Gastrocnemius medialis (tissue), 4 donors: Measurements from ENCODE around the gene CD163L1. TPM values are rescaled to one million over a fixed set of nuclear protein-coding genes. Genes with fewer than 3 reads are reported as not detected.

Experiments used
- ATAC-seq, 2 donors: fragments of 150-250 bp; one replicate each; pipeline ENCODE4 v1.9.1; 2016
- DNase-seq, 2 donors: peaks; one replicate each; pipeline ENCODE4 v3.0.0-alpha.2; 2019
- H3K27ac ChIP-seq, 4 donors: fragments of 200-600 bp; sonication (generic); 1 replicate in 1 of 4; 2 replicates in 3 of 4; pipeline ENCODE4 v1.5.1; 2016 to 2018; ENCODE audit warnings: mild to moderate bottlenecking in 2 of 4, moderate library complexity in 1 of 4
- H3K27me3 ChIP-seq, 3 donors: fragments of 200-600 bp; sonication (generic) in 2 of 3; 1 replicate in 1 of 3; 2 replicates in 2 of 3; pipeline versions ENCODE4 v1.5.1 to v1.6.0; 2016 to 2019; ENCODE audit warnings: mild to moderate bottlenecking in 1 of 3, moderate library complexity in 1 of 3
- H3K36me3 ChIP-seq, 2 donors: fragments of 200-600 bp; sonication (generic) in 1 of 2; one replicate each; pipeline ENCODE4 v1.5.1; 2017 to 2018
- H3K4me1 ChIP-seq, 2 donors: fragments of 200-600 bp; sonication (generic) in 1 of 2; one replicate each; pipeline ENCODE4 v1.5.1; 2016 to 2017; ENCODE audit warnings: mild to moderate bottlenecking in 2 of 2
- H3K4me3 ChIP-seq, 4 donors: fragments of 200-600 bp; sonication (generic) in 3 of 4; 1 replicate in 1 of 4; 2 replicates in 3 of 4; pipeline ENCODE4 v1.5.1; 2016 to 2019; ENCODE audit warnings: mild to moderate bottlenecking in 2 of 4
- H3K9me3 ChIP-seq, 3 donors: fragments of 200-600 bp; sonication (generic) in 2 of 3; 1 replicate in 1 of 3; 2 replicates in 2 of 3; pipeline ENCODE4 v1.5.1; 2016 to 2019
- POLR2A ChIP-seq, 2 donors: fragments of 450-650 bp; IDR thresholded peaks; one replicate each; pipeline ENCODE4 v1.6.1; 2017; ENCODE audit warnings: antibody characterized with exemption in 2 of 2, mild to moderate bottlenecking in 2 of 2, moderate library complexity in 2 of 2
- in situ Hi-C, 4 donors: fragments of 200-750 bp; cut with MboI; loops; one replicate each; pipeline versions ENCODE4 v1.15.0 to v1.8.0; 2017; ENCODE audit warnings: low sequenced_read_pairs in 4 of 4
- intact Hi-C: fragments of 100-400 bp; cut with DNase I; formaldehyde crosslinking; loops from one replicate; pipeline ENCODE4 v1.15.1; 2023; ENCODE audit warnings: low total_unique reads
- total RNA-seq, 4 donors: library from RNA; depleted of rRNA; stranded (reverse); fragments of >200 nt; gene quantifications; one replicate each; pipeline versions ENCODE4 v1.1.0 to v1.2.3, GENCODE V29; 2016
- TF ChIP-seq, protein P1 (sequence below), 5 experiments: fragments of 450-650 bp in 3 of 5; fragments of 200-600 bp in 2 of 5; sonication (generic) in 2 of 5; IDR thresholded peaks in 4 of 5; conservative IDR thresholded peaks in 1 of 5; 1 replicate in 4 of 5; 2 replicates in 1 of 5; pipeline ENCODE4 v1.5.1; 2016 to 2019; ENCODE audit warnings: antibody characterized with exemption in 5 of 5, mild to moderate bottlenecking in 3 of 5, moderate library complexity in 3 of 5

The CD163L1 gene
- total RNA-seq, 4 donors from 2014 or later = 0.17 to 2.4 (median 0.44) TPM

DNA sequence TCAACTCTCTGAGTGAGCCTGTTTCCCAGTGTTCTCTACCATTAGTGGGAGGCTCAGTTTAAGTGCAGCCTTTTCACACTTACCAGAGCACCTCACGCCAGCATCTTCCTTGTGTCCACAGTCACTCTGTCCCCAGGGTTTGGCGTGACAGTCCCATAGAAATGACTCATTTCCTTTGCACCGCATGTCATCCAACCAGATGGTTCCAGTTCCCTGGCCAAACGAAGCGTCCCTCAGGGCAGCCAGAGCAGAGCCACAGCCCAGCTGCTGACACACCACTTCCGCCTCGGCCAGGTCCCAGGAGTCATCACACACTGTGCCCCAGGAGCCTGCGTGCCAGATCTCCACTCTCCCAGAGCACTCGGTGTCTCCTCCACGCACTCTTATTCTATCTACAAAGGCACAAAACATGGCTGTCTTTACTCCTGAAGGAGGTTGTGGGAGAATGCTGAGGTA is 74.7 kb downstream of the CD163L1 start:
- no peak overlapping the region for H3K27ac ChIP-seq
- peak; percentile 8 to 17 for DNase-seq
- H3K36me3 ChIP-seq = no peaks in the 10 kb centered on the region
- no peaks in the 10 kb centered on the region for H3K9me3 ChIP-seq
- H3K4me3 ChIP-seq = peak overlapping the region in 1 of 4 donors; percentile 13
- no peaks in the 10 kb centered on the region for H3K4me1 ChIP-seq
- TF ChIP-seq, protein P1, sequence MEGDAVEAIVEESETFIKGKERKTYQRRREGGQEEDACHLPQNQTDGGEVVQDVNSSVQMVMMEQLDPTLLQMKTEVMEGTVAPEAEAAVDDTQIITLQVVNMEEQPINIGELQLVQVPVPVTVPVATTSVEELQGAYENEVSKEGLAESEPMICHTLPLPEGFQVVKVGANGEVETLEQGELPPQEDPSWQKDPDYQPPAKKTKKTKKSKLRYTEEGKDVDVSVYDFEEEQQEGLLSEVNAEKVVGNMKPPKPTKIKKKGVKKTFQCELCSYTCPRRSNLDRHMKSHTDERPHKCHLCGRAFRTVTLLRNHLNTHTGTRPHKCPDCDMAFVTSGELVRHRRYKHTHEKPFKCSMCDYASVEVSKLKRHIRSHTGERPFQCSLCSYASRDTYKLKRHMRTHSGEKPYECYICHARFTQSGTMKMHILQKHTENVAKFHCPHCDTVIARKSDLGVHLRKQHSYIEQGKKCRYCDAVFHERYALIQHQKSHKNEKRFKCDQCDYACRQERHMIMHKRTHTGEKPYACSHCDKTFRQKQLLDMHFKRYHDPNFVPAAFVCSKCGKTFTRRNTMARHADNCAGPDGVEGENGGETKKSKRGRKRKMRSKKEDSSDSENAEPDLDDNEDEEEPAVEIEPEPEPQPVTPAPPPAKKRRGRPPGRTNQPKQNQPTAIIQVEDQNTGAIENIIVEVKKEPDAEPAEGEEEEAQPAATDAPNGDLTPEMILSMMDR (IDR thresholded peaks at IDR 0.05 in 4 of 5, conservative IDR thresholded peaks at IDR 0.05 in 1 of 5) = no peak
- TF ChIP-seq POLR2A (IDR thresholded peaks at IDR 0.05) = no peak
- H3K27me3 ChIP-seq = no peaks in the 10 kb centered on the region
- intact Hi-C loops = no loop called here
- peak; percentile 39 to 49 for ATAC-seq
- in situ Hi-C loops = no loop called here

DNA sequence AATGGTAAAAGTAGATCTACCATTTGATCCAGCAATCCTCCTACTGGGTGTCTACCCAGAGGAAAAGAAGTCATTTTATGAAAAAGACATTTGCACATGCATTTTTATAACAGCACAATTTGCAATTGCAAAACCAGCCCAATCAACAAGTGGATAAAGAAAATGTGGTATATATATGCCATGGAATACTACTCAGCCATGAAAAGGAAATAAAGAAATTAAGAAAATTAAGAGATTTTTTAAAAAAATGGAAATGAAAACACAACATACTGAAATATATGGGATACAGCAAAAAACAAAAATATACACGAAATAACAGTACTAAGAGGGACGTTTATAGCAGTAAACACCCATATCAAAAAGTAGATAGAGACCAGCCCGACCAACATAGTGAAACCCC is 81.2 kb downstream of the CD163L1 start:
- Histone ChIP-seq H3K4me1 (no peaks in the 10 kb centered on the region), H3K4me3 (no peak overlapping the region), H3K36me3 (no peaks in the 10 kb centered on the region), H3K9me3 (peaks cover 0 to 4% (median 0%) of the 10 kb centered on the region in 3 donors), H3K27me3 (no peaks in the 10 kb centered on the region), H3K27ac (no peak overlapping the region)
- TF ChIP-seq, protein P1 (IDR thresholded peaks at IDR 0.05 in 4 of 5, conservative IDR thresholded peaks at IDR 0.05 in 1 of 5) = no peak
- no peak for TF ChIP-seq POLR2A (IDR thresholded peaks at IDR 0.05)
- in situ Hi-C loops (no loop called here), intact Hi-C loops (no loop called here)
- DNase-seq (no peak), ATAC-seq (no peak)

DNA sequence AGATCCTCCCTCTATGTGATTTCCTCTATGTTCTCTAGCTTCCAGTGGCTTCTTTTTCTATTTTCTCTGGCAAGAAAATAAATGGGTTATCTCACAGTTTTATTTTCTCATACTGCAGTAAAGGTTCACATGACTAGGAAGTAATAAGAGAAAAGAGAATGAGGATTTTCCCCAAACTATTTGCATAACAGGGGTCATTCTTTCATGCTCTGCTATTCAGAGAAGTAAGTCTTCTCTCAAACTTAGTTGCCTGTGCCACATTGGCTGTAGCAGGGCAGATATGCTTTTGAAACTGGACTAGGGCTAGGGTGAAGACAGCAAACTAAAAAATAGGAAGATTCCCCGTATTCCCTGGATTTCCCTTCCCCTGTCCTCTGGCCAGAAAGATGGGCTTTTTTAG is 82.7 kb downstream of the CD163L1 start:
- in situ Hi-C loops (no loop called here), intact Hi-C loops (no loop called here)
- no peak for ATAC-seq
- DNase-seq = no peak
- H3K27me3 ChIP-seq = no peaks in the 10 kb centered on the region
- no peaks in the 10 kb centered on the region for H3K36me3 ChIP-seq
- no peak overlapping the region for H3K4me3 ChIP-seq
- no peaks in the 10 kb centered on the region for H3K4me1 ChIP-seq
- TF ChIP-seq, protein P1 (IDR thresholded peaks at IDR 0.05 in 4 of 5, conservative IDR thresholded peaks at IDR 0.05 in 1 of 5) = no peak
- TF ChIP-seq POLR2A (IDR thresholded peaks at IDR 0.05) = no peak
- H3K9me3 ChIP-seq = peaks cover 0 to 4% (median 0%) of the 10 kb centered on the region in 3 donors
- H3K27ac ChIP-seq = no peak overlapping the region

DNA sequence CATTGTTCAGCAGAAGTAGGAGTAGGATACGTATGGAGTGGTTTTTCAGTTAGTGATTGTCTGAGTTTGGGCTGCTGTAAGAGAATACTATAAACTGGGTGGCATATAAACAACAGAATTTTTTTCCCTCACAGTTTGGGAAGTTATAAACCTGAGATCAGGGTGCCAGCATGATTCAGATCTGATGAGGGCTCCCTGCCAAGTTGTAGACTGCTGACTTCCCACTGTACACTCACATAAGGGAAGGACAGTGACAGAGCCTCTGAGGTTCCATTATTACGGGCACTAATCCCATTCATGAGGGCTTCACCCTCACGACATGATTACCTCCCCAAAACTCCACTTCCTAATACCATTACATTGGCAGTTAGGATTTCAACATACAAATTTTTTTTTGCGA is 89.4 kb downstream of the CD163L1 start:
- DNase-seq (no peak), ATAC-seq (no peak)
- Histone ChIP-seq H3K4me1 (no peaks in the 10 kb centered on the region), H3K9me3 (no peaks in the 10 kb centered on the region), H3K36me3 (no peaks in the 10 kb centered on the region), H3K4me3 (no peak overlapping the region), H3K27ac (no peak overlapping the region), H3K27me3 (no peaks in the 10 kb centered on the region)
- in situ Hi-C loops = no loop called here
- intact Hi-C loops = no loop called here
- TF ChIP-seq POLR2A (IDR thresholded peaks at IDR 0.05) = no peak
- TF ChIP-seq, protein P1 (IDR thresholded peaks at IDR 0.05 in 4 of 5, conservative IDR thresholded peaks at IDR 0.05 in 1 of 5) = no peak

DNA sequence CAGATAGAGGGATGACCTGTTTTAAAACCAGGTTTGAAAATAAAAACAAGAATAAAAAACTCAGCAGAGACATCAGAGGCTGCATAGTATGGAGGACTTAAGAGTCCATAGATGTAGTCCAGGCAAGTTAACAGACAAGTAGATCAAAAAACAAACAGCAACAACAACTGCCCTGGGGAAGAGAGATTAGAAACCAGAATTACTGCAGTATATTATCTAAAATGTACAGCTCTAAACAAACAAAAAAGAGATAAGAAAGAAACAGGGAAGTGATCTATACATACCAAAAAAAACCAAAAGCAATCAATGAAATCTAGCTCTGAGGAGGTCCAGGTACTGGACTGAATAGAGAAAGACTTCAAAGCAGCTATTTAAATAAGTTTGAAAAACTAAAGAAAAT is 91.3 kb downstream of the CD163L1 start:
- no peak overlapping the region for H3K27ac ChIP-seq
- H3K36me3 ChIP-seq = no peaks in the 10 kb centered on the region
- no peak overlapping the region for H3K4me3 ChIP-seq
- DNase-seq (no peak), ATAC-seq (no peak)
- in situ Hi-C loops = no loop called here
- no peaks in the 10 kb centered on the region for H3K27me3 ChIP-seq
- intact Hi-C loops = no loop called here
- TF ChIP-seq, protein P1 (IDR thresholded peaks at IDR 0.05 in 4 of 5, conservative IDR thresholded peaks at IDR 0.05 in 1 of 5) = no peak
- no peak for TF ChIP-seq POLR2A (IDR thresholded peaks at IDR 0.05)
- no peaks in the 10 kb centered on the region for H3K9me3 ChIP-seq
- H3K4me1 ChIP-seq = no peaks in the 10 kb centered on the region
